CD4-positive, alpha-beta T cell treated with Interleukin-1 beta for 1 hour (primary cell): ENCODE data around the gene SHROOM3.
"Not testable (repeated sequence)": the region's sequence is repeated elsewhere in the genome, so short reads cannot be mapped to it uniquely, and the experiment has no call there.

Experiments
- DNase-seq, 2 donors: peaks; one replicate each; pipeline ENCODE4 v3.0.0-alpha.2; 2020 to 2022

The SHROOM3 gene

GRCh38 chr4:76434901-76435527 is at the start of gene SHROOM3:
Gene SHROOM3 (plus strand): TSS chr4:76435229. CDS start chr4:76436053, 824 bp downstream.
- DNase-seq: no peak

- no peak for DNase-seq
Observed at GRCh38 chr4:76385974-76386373, 49.1 kb upstream of the SHROOM3 start.

GRCh38 chr4:76386566-76387305 is 48.3 kb upstream of the SHROOM3 start:
- peak in 1 of 2 donors; percentile 9 for DNase-seq

GRCh38 chr4:76388160-76388908 is 46.7 kb upstream of the SHROOM3 start:
- DNase-seq: no peak

DNA sequence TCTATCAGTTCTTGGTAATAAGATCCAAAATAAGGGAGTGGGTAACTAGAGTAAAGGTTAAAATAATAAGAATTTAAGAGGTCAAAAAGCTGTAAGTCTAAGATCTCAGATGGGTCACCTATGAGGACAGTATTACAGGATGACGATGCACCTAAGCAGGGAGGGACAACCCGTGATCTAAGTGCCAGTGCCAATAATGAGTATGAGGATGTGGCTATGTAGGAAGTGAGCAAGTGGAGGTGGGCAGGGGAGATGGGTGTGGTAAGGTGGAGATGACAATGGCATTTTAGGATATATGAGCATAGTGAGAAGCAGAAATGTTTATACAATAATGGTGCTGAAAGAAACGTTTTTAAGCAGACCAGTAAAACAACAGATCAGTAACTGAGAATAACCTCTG is 33.4 kb upstream of the SHROOM3 start:
- DNase-seq: no peak

DNA sequence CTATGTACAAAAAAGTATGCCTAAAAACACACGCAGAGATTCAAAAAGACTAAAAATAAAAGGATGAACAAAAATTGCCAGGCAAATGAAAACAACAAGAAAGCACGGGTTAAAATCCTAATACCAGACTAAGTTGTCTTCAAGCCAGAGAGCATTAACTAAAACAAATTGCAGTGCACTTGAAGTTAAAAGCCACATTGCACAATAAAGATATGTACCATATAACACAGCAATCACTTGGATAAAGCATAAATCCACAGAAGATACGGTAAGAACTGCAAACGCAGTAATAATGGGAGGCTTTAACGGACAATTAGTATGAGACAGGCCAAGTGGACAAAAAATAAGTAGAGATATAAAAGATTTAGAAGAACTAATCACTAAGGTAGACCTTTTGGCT is 28.9 kb upstream of the SHROOM3 start:
- no peak for DNase-seq

DNA sequence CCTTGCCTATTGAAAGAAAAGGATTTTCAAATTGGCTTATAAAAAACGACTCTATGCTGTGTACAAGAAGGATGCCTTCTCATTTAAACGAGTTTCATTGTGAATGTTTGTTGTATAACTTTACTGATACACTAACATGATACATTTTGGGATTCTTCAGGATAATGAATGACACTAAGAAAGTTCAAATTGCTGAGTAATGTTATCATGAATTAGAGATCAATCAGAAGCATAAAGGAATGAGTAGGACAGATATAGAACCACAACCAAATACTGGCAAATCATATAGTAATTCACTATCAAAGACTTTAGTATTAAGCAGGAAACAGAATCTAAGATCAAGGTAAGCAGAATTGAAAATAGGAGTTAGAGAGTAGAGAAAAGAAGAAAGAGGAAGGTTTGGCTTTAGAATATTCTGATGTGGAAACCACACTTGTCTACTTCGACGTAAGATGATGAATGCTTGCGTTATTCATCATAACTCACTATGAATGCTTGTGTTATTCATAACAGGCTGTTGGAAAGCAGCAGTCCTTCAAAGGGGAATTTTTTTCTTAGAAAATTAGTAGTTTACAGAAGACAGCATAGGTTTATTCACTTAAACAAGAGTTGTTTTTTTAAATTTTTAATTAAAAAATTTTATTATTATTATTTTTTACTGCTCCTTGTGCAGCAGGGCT is 27.4 kb upstream of the SHROOM3 start:
- DNase-seq: no peak

GRCh38 chr4:76410636-76411035 is 24.4 kb upstream of the SHROOM3 start:
- DNase-seq: no peak

GRCh38 chr4:76420188-76420761 is 14.8 kb upstream of the SHROOM3 start:
- no peak for DNase-seq

DNA sequence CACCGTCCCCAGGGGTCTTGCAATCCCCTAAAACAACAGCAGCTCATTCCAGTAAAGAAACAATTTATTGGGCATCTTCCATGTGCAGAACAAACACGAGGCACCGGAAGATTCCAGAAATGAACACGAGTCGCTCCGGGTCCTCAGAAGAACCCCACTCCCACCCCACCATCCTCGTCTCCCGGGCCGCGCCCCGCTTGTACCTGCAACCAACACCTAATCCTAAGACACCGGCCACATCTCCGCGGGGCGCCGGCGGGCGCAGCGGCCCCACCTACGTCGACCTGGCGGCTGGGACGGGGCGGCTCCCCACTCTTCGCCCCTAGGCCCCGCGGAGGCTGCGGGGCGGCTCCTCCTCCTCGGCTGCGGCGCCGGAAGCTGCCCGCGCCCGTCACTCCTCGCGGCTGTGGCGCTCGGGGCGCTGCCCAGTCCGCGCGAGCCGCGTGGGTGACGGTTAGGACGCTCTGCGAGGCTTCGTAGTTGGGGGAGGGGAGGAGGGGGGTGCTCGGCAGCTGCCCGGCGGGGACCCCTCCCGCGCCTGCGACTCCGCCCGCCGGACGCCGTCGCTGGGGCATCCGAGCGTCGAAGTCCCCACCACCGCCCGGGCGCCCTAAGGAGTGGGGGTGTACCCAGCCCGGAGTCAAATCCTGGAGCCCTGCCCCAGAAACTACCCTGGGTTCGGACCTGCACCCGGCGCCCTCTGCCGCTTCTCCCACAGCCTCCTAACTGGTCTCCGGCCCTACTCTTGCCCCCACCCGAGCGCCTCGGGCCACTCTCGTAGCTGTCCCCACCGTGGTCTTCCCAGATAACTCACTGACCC is 14.1 kb upstream of the SHROOM3 start, which contains the start of gene CCDC158:
CCDC158 (minus strand) TSS at position 380 of the 820 bp plus-strand sequence. CDS start 17,934 bp downstream, outside the sequence.
- peak in 1 of 2 donors; percentile 1 for DNase-seq

DNA sequence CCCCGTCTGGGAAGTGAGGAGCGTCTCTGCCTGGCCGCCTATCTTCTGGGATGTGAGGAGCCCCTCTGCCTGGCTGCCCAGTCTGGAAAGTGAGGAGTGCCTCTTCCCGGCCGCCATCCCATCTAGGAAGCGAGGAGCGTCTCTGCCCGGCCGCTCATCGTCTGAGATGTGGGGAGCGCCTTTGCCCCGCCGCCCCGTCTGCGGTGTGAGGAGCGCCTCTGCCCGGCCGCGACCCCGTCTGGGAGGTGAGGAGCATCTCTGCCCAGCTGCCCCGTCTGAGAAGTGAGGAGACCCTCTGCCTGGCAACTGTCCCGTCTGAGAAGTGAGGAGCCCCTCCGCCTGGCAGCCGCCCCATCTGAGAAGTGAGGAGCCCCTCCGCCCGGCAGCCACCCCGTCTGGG is 11.9 kb upstream of the SHROOM3 start:
- DNase-seq: not testable (repeated sequence)

DNA sequence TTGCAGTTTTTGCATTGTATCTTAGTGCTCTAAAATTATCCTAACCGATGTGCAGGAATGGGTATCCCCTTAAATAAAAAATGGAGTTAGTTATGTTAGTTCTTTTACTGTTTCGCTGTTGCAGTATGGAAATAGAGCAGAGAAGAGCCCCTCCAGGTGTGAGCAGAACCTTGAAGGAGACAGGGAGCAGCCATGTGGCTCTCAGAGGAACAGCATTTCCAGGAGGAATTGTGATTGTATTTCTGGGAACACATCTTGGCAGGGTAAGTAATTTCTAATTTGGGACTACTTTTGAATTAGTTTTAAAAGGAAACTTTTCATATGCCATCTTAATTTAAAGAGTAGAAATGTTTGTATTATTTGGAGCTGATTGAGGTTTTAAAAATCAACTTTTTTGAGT is 8.8 kb upstream of the SHROOM3 start:
- DNase-seq: no peak

DNA sequence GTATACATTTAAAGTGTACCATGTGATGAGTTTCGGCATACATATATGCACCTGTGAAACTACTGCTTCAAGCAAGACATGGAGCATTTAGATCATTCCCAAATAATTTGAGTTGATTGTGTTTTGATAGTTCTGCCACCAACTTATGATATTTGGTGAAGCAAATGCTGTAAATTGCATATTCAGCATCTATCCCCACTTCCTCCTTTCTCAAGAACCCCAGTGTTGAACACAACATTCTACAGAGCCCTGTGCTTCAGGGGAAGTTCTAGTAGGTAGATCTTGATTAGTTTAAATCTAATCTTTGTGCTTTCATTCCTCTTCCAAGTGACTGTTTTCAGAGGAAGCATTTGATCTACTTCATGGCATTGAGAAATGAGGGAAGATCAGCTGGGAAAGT is 5.4 kb upstream of the SHROOM3 start:
- DNase-seq: no peak

DNA sequence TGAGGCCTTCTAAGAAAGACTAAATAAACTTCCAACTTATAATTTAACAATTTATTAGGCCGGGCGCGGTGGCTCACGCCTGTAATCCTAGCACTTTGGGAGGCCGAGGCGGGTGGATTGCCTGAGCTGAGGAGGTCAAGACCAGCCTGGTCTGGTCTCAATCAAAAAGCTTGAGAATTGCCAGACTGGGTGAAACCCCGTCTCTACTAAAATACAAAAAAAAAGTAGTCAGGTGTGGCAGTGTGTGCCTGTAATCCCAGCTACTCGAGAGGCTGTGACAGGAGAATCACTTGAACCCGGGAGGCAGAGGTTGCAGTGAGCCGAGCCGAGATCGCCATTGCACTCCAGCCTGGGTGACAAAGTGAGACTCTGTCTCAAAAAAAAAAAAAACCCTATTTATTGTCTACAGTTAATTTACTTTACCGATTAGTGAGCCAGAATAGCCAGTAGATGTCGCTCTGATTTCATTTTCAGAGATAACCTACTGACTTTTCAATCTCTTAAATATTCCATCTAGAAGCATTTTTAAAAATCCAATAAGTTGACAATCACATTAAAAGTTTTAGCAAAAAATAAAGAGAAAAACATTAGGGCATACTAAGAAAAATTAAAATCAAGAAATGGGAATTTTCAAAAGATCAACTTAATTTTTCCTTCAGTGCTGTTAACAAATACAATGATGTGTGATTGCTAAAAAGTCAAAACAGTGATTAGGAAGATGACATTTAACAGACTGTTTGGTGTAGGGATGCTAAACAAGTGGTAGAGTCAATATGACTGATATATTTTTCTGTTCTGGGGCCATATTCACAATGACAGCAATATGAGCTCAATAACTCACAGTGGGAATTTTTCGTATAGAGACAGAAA is 4.3 kb upstream of the SHROOM3 start:
- DNase-seq: peak in 1 of 2 donors; percentile 31

DNA sequence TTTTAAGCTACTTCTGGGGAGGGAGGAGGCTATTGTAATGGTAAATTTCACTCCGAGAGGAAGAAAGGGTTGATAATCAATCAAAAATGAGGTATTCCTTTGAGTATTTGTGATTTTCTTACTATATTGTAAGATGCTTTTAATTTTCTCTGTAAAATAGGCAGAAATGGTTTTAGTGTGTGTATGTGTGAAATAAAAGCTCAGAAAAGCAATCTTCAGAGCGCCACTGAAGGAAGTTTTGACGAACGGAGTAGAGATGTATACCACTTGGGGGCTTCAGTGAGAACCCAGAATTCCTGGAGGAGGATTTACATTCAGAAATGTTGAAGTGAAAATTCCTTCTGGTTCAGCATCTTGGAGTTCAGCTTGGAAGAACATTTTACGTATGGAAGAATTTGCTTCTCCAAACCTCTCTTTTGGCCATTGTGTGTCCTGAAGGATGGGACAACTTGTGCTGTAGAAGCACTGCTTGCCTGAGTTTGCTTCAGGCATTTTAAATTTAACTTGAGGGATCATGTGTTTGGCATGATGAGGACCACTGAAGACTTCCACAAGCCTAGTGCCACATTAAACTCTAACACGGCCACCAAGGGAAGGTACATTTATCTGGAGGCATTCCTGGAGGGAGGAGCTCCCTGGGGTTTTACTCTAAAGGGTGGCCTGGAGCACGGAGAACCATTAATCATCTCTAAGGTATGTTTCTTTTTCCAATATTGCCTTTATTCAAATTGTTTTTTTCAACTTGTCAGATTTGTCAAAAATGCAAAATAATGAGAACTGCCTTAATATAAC is 695 bp downstream of the SHROOM3 start:
- DNase-seq: no peak

DNA sequence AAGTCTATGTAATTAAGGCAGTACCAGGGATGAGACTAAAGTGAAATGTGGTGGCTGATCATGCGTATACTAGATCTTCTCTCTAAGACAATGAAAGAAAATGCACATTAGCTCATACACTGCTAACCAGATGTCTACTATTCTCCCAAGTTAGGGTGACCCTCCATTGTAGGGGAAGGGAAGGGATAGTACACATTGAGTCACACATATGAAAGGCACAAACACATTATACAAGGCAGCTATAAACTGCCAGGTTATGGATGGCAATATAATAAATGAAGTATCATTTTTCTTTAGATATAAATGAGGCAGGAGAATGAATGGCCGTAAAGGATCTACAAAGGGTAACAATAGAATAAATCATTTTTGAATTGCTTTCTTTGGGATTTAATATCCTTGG is 4.5 kb downstream of the SHROOM3 start:
- DNase-seq: no peak

GRCh38 chr4:76441881-76442280 is 6.9 kb downstream of the SHROOM3 start:
- DNase-seq: no peak

DNA sequence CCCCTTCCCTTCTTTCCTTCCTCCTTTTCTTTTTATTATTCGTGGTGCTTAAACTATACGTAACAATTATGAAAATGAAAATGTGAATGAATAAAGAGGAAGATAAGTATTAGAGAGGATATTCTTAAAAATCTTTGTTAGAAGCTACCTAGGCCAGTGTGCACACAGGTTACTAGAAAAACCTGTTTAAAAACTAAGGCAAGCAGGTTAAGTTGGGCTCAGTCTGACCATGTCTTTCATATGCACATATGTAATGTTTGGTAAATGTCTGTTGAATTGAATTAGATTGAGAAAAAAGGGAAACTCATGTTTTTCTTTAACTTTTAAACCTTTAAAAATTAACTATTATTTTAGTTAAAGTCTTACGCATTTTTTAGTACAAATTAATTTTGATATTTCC is 7.8 kb downstream of the SHROOM3 start:
- DNase-seq: no peak

DNA sequence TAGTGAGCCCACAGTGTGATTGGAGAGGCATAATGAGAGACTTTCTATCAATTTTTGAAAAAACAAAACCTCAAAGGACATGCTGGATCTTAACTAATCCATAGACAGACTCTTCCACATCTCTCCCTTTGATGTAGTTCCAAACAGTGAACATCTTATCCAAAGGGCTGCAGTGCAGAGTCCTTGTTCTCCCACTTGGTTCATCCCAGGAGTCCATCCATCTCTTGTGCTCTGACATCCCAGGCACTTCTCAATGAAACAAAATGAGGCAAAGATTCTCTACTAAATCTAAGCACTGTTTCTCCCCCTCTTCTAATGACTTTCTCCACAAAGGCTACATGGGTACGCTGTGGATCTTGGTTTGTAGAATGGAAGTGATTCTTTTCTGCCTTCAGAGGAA is 8.3 kb downstream of the SHROOM3 start:
- DNase-seq: no peak

DNA sequence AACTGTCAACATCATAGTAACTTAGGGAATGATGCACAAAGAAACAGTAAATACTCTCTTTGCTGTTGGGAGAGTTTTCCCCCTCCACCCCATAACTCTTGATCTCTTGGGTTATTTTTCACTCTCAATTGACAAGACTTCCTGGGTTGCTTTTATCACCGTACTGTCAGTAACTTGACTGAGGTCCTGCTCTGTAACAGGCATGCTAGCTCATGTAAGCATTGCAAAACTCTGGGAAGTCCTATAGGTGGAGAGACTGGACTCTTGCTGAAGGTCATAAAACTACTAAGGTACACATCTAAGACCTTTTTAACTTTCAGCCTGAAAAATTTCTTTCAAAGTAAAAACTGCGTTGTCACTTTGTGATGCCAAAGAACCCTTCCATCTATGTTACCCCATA is 10.9 kb downstream of the SHROOM3 start:
- no peak for DNase-seq
